GM12878 (cell line): ENCODE measurements around the gene RABEP2. TPM values are rescaled to one million over a fixed set of nuclear protein-coding genes. Genes with fewer than 3 reads are reported as not detected.

Experiments
- BHLHE40 ChIP-seq, 2 experiments: fragments of 450-650 bp in 1 of 2; IDR thresholded peaks; 2 replicates each; pipeline ENCODE4 v1.6.1; 2011 to 2017; ENCODE audit warnings: low read depth in 2 of 2, borderline replicate concordance in 1 of 2, improper control_type of control experiment in 1 of 2, low read length in 1 of 2, mild to moderate bottlenecking in 1 of 2
- BRCA1 ChIP-seq: IDR thresholded peaks from 2 replicates; pipeline ENCODE4 v1.6.1; 2011; ENCODE audit warnings: low read depth, low read length, improper control_type of control experiment
- CEBPZ ChIP-seq: fragments of 150-350 bp; IDR thresholded peaks from 2 replicates; pipeline ENCODE4 v1.6.1; 2016; ENCODE audit warnings: low read depth, low read length
- ESRRA ChIP-seq: IDR thresholded peaks from 2 replicates; pipeline ENCODE4 v1.6.1; 2012; ENCODE audit warnings: mild to moderate bottlenecking, low read length, improper control_type of control experiment
- FOXM1 ChIP-seq: IDR thresholded peaks from 2 replicates; pipeline ENCODE4 v1.6.1; 2012; ENCODE audit warnings: low read depth, mild to moderate bottlenecking, inconsistent platforms, low read length, moderate library complexity
- HDAC2 ChIP-seq: fragments of 200-600 bp; sonication (generic); IDR thresholded peaks from 2 replicates; pipeline ENCODE4 v1.6.1; 2017
- IKZF2 ChIP-seq, 2 experiments: fragments of 450-650 bp; IDR thresholded peaks; 2 replicates each; pipeline ENCODE4 v1.6.1; 2017; ENCODE audit warnings: mild to moderate bottlenecking in 2 of 2, moderate library complexity in 2 of 2
- IRF5 ChIP-seq: fragments of 450-650 bp; IDR thresholded peaks from 2 replicates; pipeline ENCODE4 v1.6.1; 2017; ENCODE audit warnings: borderline replicate concordance
- MEF2A ChIP-seq: IDR thresholded peaks from 2 replicates; pipeline ENCODE4 v1.6.1; 2011; ENCODE audit warnings: low read depth, mild to moderate bottlenecking, low read length, moderate library complexity; ENCODE audit not compliant: insufficient read depth
- MXI1 ChIP-seq: fragments of 150-350 bp; IDR thresholded peaks from 2 replicates; pipeline ENCODE4 v1.6.1; 2011; ENCODE audit warnings: low read depth, mild to moderate bottlenecking, inconsistent platforms, low read length, improper control_type of control experiment
- MYB ChIP-seq: fragments of 150-350 bp; IDR thresholded peaks from 2 replicates; pipeline ENCODE4 v1.6.1; 2014; ENCODE audit warnings: mild to moderate bottlenecking, low read depth, low read length, borderline replicate concordance
- POU2F2 ChIP-seq: IDR thresholded peaks from 3 replicates; pipeline ENCODE4 v1.6.1; 2011; ENCODE audit warnings: low read depth, mild to moderate bottlenecking, low read length, borderline replicate concordance
- SMAD5 ChIP-seq: IDR thresholded peaks from 2 replicates; pipeline ENCODE4 v1.6.1; 2016; ENCODE audit warnings: antibody characterized with exemption, low read depth
- SREBF1 ChIP-seq: IDR thresholded peaks from 2 replicates; pipeline ENCODE4 v1.6.1; 2012; ENCODE audit warnings: mild to moderate bottlenecking, low read length
- SUPT20H ChIP-seq: IDR thresholded peaks from 2 replicates; pipeline ENCODE4 v1.6.1; 2011; ENCODE audit warnings: low read depth, mild to moderate bottlenecking, low read length, moderate library complexity, borderline replicate concordance; ENCODE audit not compliant: control insufficient read depth
- TCF12 ChIP-seq: IDR thresholded peaks from 2 replicates; pipeline ENCODE4 v1.6.1; 2011; ENCODE audit warnings: low read depth, mild to moderate bottlenecking, low read length
- ZNF622 ChIP-seq: fragments of 450-650 bp; IDR thresholded peaks from 2 replicates; pipeline ENCODE4 v1.6.1; 2017; ENCODE audit warnings: mild to moderate bottlenecking, inconsistent platforms
- polyA plus RNA-seq, 11 experiments: library from polyadenylated mRNA; depleted of rRNA in 4 of 11; unstranded in 6 of 11; stranded (reverse) in 5 of 11; fragments of >200 nt; fragmentation: Nextera tagmentation in 4 of 11; fragmentation: Illumina TruSeq in 1 of 11; extraction: Ambion mirVana in 4 of 11; extraction: Trizol in 1 of 11; gene quantifications; 1 replicate in 1 of 11; 2 replicates in 10 of 11; pipeline versions ENCODE4 v1.2.1 to v1.2.3, GENCODE V29; 2011 to 2016; ENCODE audit warnings: inconsistent platforms in 2 of 11, missing spikeins in 2 of 11, low read depth in 1 of 11
- total RNA-seq, 4 experiments: library from RNA; depleted of rRNA in 3 of 4; stranded (reverse); fragments of >200 nt in 3 of 4; fragmentation: Illumina TruSeq in 1 of 4; extraction: Trizol in 1 of 4; gene quantifications; 2 replicates each; pipeline versions ENCODE4 v1.2.1 to v1.2.3, GENCODE V29; 2013 to 2021
- TF ChIP-seq, protein P1 (sequence below): fragments of 450-650 bp; IDR thresholded peaks from 2 replicates; pipeline ENCODE4 v1.6.1; 2017; ENCODE audit warnings: mild to moderate bottlenecking, moderate library complexity

The RABEP2 gene
- total and polyA plus RNA-seq, 10 of the 15 experiments (the other 5 are each of a cell fraction or from before 2014, with no cell fraction given) = 0.47 to 33.2 (median 18.6) TPM

DNA sequence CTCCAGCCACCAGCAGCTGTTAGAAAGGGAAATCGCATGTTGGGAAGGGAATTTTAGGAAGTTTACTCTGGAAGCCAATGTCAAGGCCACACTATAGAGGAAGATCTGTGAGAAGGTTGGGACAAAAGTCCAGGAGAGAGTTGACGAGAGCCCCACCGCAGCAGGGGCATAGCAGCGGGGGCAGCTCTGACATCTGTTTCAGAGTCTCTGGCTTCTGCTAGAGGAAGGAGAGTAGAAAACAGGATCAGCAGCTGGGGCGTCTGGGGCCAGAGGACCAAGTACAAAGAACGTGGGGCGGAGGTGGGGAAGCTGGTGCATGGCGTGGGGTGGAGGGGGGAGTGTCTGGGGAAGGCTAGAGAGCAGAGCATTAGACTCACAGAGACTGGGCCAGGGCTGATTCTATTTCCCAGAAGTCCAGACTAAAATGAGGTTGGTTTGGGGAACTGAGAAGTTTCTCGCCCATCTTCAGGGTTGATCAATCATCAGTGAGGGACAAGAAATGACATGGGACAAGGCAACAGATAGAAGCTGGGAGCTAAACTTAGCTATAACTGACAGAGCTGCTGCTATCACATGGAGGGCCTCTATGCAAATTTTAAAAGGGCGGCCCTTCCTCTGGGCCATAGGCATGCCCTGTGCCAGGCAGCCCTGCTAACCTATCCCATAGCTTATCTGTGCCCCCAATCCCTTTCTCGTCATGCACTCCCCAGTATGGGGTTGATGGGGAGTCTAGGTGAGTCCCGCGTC lies 1.2 kb downstream of the RABEP2 start (continued):
- TF ChIP-seq, protein P1, sequence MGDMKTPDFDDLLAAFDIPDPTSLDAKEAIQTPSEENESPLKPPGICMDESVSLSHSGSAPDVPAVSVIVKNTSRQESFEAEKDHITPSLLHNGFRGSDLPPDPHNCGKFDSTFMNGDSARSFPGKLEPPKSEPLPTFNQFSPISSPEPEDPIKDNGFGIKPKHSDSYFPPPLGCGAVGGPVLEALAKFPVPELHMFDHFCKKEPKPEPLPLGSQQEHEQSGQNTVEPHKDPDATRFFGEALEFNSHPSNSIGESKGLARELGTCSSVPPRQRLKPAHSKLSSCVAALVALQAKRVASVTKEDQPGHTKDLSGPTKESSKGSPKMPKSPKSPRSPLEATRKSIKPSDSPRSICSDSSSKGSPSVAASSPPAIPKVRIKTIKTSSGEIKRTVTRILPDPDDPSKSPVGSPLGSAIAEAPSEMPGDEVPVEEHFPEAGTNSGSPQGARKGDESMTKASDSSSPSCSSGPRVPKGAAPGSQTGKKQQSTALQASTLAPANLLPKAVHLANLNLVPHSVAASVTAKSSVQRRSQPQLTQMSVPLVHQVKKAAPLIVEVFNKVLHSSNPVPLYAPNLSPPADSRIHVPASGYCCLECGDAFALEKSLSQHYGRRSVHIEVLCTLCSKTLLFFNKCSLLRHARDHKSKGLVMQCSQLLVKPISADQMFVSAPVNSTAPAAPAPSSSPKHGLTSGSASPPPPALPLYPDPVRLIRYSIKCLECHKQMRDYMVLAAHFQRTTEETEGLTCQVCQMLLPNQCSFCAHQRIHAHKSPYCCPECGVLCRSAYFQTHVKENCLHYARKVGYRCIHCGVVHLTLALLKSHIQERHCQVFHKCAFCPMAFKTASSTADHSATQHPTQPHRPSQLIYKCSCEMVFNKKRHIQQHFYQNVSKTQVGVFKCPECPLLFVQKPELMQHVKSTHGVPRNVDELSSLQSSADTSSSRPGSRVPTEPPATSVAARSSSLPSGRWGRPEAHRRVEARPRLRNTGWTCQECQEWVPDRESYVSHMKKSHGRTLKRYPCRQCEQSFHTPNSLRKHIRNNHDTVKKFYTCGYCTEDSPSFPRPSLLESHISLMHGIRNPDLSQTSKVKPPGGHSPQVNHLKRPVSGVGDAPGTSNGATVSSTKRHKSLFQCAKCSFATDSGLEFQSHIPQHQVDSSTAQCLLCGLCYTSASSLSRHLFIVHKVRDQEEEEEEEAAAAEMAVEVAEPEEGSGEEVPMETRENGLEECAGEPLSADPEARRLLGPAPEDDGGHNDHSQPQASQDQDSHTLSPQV = no peak
- TF ChIP-seq IKZF2 (IDR thresholded peaks at IDR 0.05) = peak; percentile 78 to 79; a peak in 3 of 4 replicates
- TF ChIP-seq SMAD5 = no peak
- peak; percentile 67; the same call in 1 of the 2 replicates for TF ChIP-seq MEF2A
- TF ChIP-seq MXI1 = peak; percentile 94; the same call in 1 of the 2 replicates
- no peak for TF ChIP-seq SREBF1
- TF ChIP-seq BHLHE40 (IDR thresholded peaks at IDR 0.05; ENCODE audit: borderline replicate concordance in 1 of 2, low read depth in 2 of 2, low read length in 1 of 2) = peak in 1 of 2 experiments; percentile 28; a peak in 1 of 4 replicates
- TF ChIP-seq ZNF622 = no peak
- no peak for TF ChIP-seq FOXM1
- TF ChIP-seq SUPT20H = no peak
- no peak for TF ChIP-seq HDAC2
- TF ChIP-seq ESRRA = no peak
- TF ChIP-seq TCF12 = 0 out of 2 replicates have a peak, but pooled peaks have one; percentile 32
- no peak for TF ChIP-seq IRF5
- no peak for TF ChIP-seq BRCA1
- TF ChIP-seq POU2F2 = peak; percentile 98
- TF ChIP-seq MYB = no peak
- no peak for TF ChIP-seq CEBPZ
